8988T (cell line): ENCODE results near the gene SRGAP1.
"Not testable (repeated sequence)": the region's sequence is repeated elsewhere in the genome, so short reads cannot be mapped to it uniquely, and the experiment has no call there.

ENCODE experiments used
- DNase-seq: peaks from one replicate; pipeline ENCODE4 v3.0.0; 2011

The SRGAP1 gene

GRCh38 chr12:64132672-64133071 is 288.2 kb downstream of the SRGAP1 start:
- not testable (repeated sequence) for DNase-seq

GRCh38 chr12:64137117-64137516 is 292.6 kb downstream of the SRGAP1 start:
- no peak for DNase-seq

GRCh38 chr12:64139021-64139420 is 294.5 kb downstream of the SRGAP1 start:
- DNase-seq, result no peak

GRCh38 chr12:64142382-64142781 is 297.9 kb downstream of the SRGAP1 start:
- DNase-seq, result no peak

- no peak for DNase-seq
Measured at GRCh38 chr12:64142784-64143183, 298.3 kb downstream of the SRGAP1 start.

GRCh38 chr12:64145226-64145625 is 300.7 kb downstream of the SRGAP1 start:
- DNase-seq, result no peak

GRCh38 chr12:64147011-64147631 is 302.6 kb downstream of the SRGAP1 start:
- no peak for DNase-seq

GRCh38 chr12:64147875-64148274 is 303.4 kb downstream of the SRGAP1 start:
- no peak for DNase-seq

- no peak for DNase-seq
Measured at GRCh38 chr12:64154677-64155076, 310.2 kb downstream of the SRGAP1 start.

- DNase-seq, result no peak
Measured at GRCh38 chr12:64157110-64157509, 312.6 kb downstream of the SRGAP1 start.

- DNase-seq, result no peak
Measured at GRCh38 chr12:64160021-64160710, 315.7 kb downstream of the SRGAP1 start.

GRCh38 chr12:64160711-64161060 is 316.2 kb downstream of the SRGAP1 start:
- DNase-seq, result no peak

- not testable (repeated sequence) for DNase-seq
Measured at GRCh38 chr12:64166606-64167005, 322.1 kb downstream of the SRGAP1 start.

- DNase-seq, result not testable (repeated sequence)
Measured at GRCh38 chr12:64167041-64167440, 322.5 kb downstream of the SRGAP1 start.

GRCh38 chr12:64170024-64170423 is 325.5 kb downstream of the SRGAP1 start:
- DNase-seq, result no peak

GRCh38 chr12:64170730-64171129 is 326.2 kb downstream of the SRGAP1 start:
- DNase-seq, result no peak

- DNase-seq, result no peak
Measured at GRCh38 chr12:64171715-64172114, 327.2 kb downstream of the SRGAP1 start.

GRCh38 chr12:64172143-64172970 is 327.9 kb downstream of the SRGAP1 start:
- no peak for DNase-seq

GRCh38 chr12:64173456-64173855 is 329.0 kb downstream of the SRGAP1 start:
- no peak for DNase-seq

- no peak for DNase-seq
Measured at GRCh38 chr12:64175254-64175945, 330.9 kb downstream of the SRGAP1 start.

GRCh38 chr12:64177001-64177400 is 332.5 kb downstream of the SRGAP1 start:
- DNase-seq, result no peak

GRCh38 chr12:64178122-64178521 is 333.6 kb downstream of the SRGAP1 start:
- DNase-seq, result no peak

- no peak for DNase-seq
Measured at GRCh38 chr12:64180951-64181350, 336.5 kb downstream of the SRGAP1 start.
